ENCODE results near the gene PPP1R12B. TPM values are rescaled to one million over a fixed set of nuclear protein-coding genes. Genes with fewer than 3 reads are reported as not detected.
"Not testable (repeated sequence)": the region's sequence is repeated elsewhere in the genome, so short reads cannot be mapped to it uniquely, and the experiment has no call there.

The PPP1R12B gene
- total and polyA plus RNA-seq, 2 donors (not counting 1 experiment from before 2014, with no cell fraction given), result 13.4 to 21.7 TPM

GRCh38 chr1:202367271-202367670 is 18.8 kb downstream of the PPP1R12B start:
- DNase-seq (ENCODE audit: low read depth in 2 of 2), result peak in 1 of 2 donors; percentile 10

GRCh38 chr1:202370906-202371305 is 22.4 kb downstream of the PPP1R12B start:
- not testable (repeated sequence) for H3K4me3 ChIP-seq (replicated peaks in 1 of 4; ENCODE audit: control extremely low read depth in 1 of 4, insufficient read depth in 1 of 4, low read depth in 3 of 4, low read length in 4 of 4); H3K4me2 ChIP-seq (ENCODE audit: extremely low read depth, insufficient read depth, low read length); H3K27ac ChIP-seq (ENCODE audit: insufficient read depth, low read length); H3K27me3 ChIP-seq (ENCODE audit: control insufficient read depth, insufficient read depth, low read length); H2AFZ ChIP-seq (ENCODE audit: low read length); DNase-seq (ENCODE audit: low read depth in 2 of 2); H3K36me3 ChIP-seq (ENCODE audit: control insufficient read depth, insufficient read depth, low read length); H4K20me1 ChIP-seq (ENCODE audit: control insufficient read depth, extremely low read depth, insufficient read depth, low read length); H3K9me3 ChIP-seq (ENCODE audit: control insufficient read depth, insufficient read depth, low read depth, low read length); H3K4me1 ChIP-seq (ENCODE audit: control insufficient read depth, extremely low read depth, insufficient read depth, low read length); H3K79me2 ChIP-seq (ENCODE audit: control insufficient read depth, insufficient read depth, low read length); H3K9ac ChIP-seq (ENCODE audit: insufficient read depth, low read length)

More at GRCh38 chr1:202367271-202367670, 18.8 kb downstream of the PPP1R12B start:
- no peak for TF ChIP-seq CTCF (conservative IDR thresholded peaks at IDR 0.05 in 1 of 2, IDR thresholded peaks at IDR 0.05 in 1 of 2; ENCODE audit: low read depth in 1 of 2, low read length in 2 of 2)
- TF ChIP-seq EZH2 (IDR thresholded peaks at IDR 0.05; ENCODE audit: low read length, missing control alignments), result no peak
- Histone ChIP-seq H3K36me3 (ENCODE audit: control insufficient read depth, insufficient read depth, low read length) (no peaks in the 10 kb centered on the region), H3K9ac (ENCODE audit: insufficient read depth, low read length) (no peak overlapping the region), H3K79me2 (ENCODE audit: control insufficient read depth, insufficient read depth, low read length) (no peaks in the 10 kb centered on the region), H3K4me3 (replicated peaks in 1 of 4; ENCODE audit: control extremely low read depth in 1 of 4, insufficient read depth in 1 of 4, low read depth in 3 of 4, low read length in 4 of 4) (no peak overlapping the region), H4K20me1 (ENCODE audit: control insufficient read depth, extremely low read depth, insufficient read depth, low read length) (no peaks in the 10 kb centered on the region), H3K27me3 (ENCODE audit: control insufficient read depth, insufficient read depth, low read length) (no peaks in the 10 kb centered on the region), H3K4me2 (ENCODE audit: extremely low read depth, insufficient read depth, low read length) (no peak overlapping the region), H2AFZ (ENCODE audit: low read length) (no peak overlapping the region), H3K27ac (ENCODE audit: insufficient read depth, low read length) (no peak overlapping the region), H3K9me3 (ENCODE audit: control insufficient read depth, insufficient read depth, low read depth, low read length) (no peaks in the 10 kb centered on the region), H3K4me1 (ENCODE audit: control insufficient read depth, extremely low read depth, insufficient read depth, low read length) (no peaks in the 10 kb centered on the region)

- no peaks in the 10 kb centered on the region for H3K79me2 ChIP-seq (ENCODE audit: control insufficient read depth, insufficient read depth, low read length)
- no peak overlapping the region for H2AFZ ChIP-seq (ENCODE audit: low read length)
- no peak overlapping the region for H3K4me2 ChIP-seq (ENCODE audit: extremely low read depth, insufficient read depth, low read length)
- H3K27me3 ChIP-seq (ENCODE audit: control insufficient read depth, insufficient read depth, low read length), result no peaks in the 10 kb centered on the region
- no peak overlapping the region for H3K4me3 ChIP-seq (replicated peaks in 1 of 4; ENCODE audit: control extremely low read depth in 1 of 4, insufficient read depth in 1 of 4, low read depth in 3 of 4, low read length in 4 of 4)
- H3K9me3 ChIP-seq (ENCODE audit: control insufficient read depth, insufficient read depth, low read depth, low read length), result no peaks in the 10 kb centered on the region
- H3K4me1 ChIP-seq (ENCODE audit: control insufficient read depth, extremely low read depth, insufficient read depth, low read length), result no peaks in the 10 kb centered on the region
- H3K27ac ChIP-seq (ENCODE audit: insufficient read depth, low read length), result no peak overlapping the region
- H3K36me3 ChIP-seq (ENCODE audit: control insufficient read depth, insufficient read depth, low read length), result no peaks in the 10 kb centered on the region
- TF ChIP-seq EZH2 (IDR thresholded peaks at IDR 0.05; ENCODE audit: low read length, missing control alignments) (no peak), CTCF (conservative IDR thresholded peaks at IDR 0.05 in 1 of 2, IDR thresholded peaks at IDR 0.05 in 1 of 2; ENCODE audit: low read depth in 1 of 2, low read length in 2 of 2) (no peak)
- no peak overlapping the region for H3K9ac ChIP-seq (ENCODE audit: insufficient read depth, low read length)
- DNase-seq (ENCODE audit: low read depth in 2 of 2), result no peak
- H4K20me1 ChIP-seq (ENCODE audit: control insufficient read depth, extremely low read depth, insufficient read depth, low read length), result no peaks in the 10 kb centered on the region
These were observed 25.6 kb downstream of the PPP1R12B start for GRCh38 chr1:202374099-202374498.

GRCh38 chr1:202375175-202375574 is 26.7 kb downstream of the PPP1R12B start:
- H3K4me1 ChIP-seq (ENCODE audit: control insufficient read depth, extremely low read depth, insufficient read depth, low read length); H3K27me3 ChIP-seq (ENCODE audit: control insufficient read depth, insufficient read depth, low read length); H3K27ac ChIP-seq (ENCODE audit: insufficient read depth, low read length); H3K9me3 ChIP-seq (ENCODE audit: control insufficient read depth, insufficient read depth, low read depth, low read length); H3K9ac ChIP-seq (ENCODE audit: insufficient read depth, low read length); H2AFZ ChIP-seq (ENCODE audit: low read length); H4K20me1 ChIP-seq (ENCODE audit: control insufficient read depth, extremely low read depth, insufficient read depth, low read length); H3K4me3 ChIP-seq (replicated peaks in 1 of 4; ENCODE audit: control extremely low read depth in 1 of 4, insufficient read depth in 1 of 4, low read depth in 3 of 4, low read length in 4 of 4); H3K4me2 ChIP-seq (ENCODE audit: extremely low read depth, insufficient read depth, low read length); H3K36me3 ChIP-seq (ENCODE audit: control insufficient read depth, insufficient read depth, low read length); DNase-seq (ENCODE audit: low read depth in 2 of 2); H3K79me2 ChIP-seq (ENCODE audit: control insufficient read depth, insufficient read depth, low read length): not testable (repeated sequence)
